Testis (tissue), 2 donors: ENCODE results near the gene ADGRD1.

ENCODE experiments used
- POLR2A ChIP-seq: fragments of 450-650 bp; IDR thresholded peaks from one replicate; pipeline ENCODE4 v1.6.1; 2017; ENCODE audit warnings: antibody characterized with exemption, mild to moderate bottlenecking, moderate library complexity
- TF ChIP-seq, protein P1 (sequence below), 3 experiments: fragments of 450-650 bp in 2 of 3; fragments of 200-600 bp in 1 of 3; sonication (generic) in 1 of 3; IDR thresholded peaks; one replicate each; pipeline ENCODE4 v1.5.1; 2016 to 2019; ENCODE audit warnings: antibody characterized with exemption in 3 of 3, mild to moderate bottlenecking in 2 of 3, moderate library complexity in 1 of 3

DNA sequence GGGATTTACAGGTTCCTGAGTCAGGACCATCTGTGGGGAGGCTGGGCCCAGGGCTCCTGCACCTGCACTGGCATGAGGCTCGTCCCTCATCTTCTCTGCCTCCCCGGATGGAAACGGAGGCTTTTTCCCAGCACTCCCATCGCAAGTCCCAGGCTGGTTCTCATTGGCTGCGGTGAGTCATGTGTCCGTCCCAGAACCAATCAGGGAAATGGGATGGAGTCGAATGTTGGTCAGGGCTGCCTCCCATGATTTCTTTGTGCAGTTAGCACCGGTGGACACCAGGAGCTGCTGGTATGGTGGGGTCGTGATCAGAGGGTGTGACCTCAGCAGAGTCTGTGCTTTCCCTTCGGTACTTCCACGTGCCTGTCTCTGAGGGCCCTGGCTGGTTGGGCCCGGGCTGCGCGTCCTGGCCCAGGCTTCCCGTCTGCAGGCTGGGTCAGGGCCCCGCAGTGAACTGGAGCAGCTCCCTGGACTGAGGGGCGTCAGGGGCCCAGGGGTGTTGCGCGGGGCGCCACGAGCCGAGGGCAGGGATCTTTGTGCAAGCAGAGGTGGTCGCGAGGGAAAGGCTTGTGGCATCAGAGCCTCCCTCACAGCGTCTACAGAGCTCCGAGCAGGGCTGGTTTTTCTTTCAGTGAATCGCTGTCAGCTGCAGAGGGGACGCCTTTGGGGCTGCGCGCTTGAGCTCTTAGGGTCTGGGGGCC lies 168.1 kb downstream of the ADGRD1 start:
- TF ChIP-seq, protein P1, sequence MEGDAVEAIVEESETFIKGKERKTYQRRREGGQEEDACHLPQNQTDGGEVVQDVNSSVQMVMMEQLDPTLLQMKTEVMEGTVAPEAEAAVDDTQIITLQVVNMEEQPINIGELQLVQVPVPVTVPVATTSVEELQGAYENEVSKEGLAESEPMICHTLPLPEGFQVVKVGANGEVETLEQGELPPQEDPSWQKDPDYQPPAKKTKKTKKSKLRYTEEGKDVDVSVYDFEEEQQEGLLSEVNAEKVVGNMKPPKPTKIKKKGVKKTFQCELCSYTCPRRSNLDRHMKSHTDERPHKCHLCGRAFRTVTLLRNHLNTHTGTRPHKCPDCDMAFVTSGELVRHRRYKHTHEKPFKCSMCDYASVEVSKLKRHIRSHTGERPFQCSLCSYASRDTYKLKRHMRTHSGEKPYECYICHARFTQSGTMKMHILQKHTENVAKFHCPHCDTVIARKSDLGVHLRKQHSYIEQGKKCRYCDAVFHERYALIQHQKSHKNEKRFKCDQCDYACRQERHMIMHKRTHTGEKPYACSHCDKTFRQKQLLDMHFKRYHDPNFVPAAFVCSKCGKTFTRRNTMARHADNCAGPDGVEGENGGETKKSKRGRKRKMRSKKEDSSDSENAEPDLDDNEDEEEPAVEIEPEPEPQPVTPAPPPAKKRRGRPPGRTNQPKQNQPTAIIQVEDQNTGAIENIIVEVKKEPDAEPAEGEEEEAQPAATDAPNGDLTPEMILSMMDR (IDR thresholded peaks at IDR 0.05) = no peak
- TF ChIP-seq POLR2A = no peak
